NCI-H2081 treated with DMSO at 0.1 percent for 48 hours (cell line): ENCODE results near the gene OR56A4.
"Not testable (repeated sequence)": the region's sequence is repeated elsewhere in the genome, so short reads cannot be mapped to it uniquely, and the experiment has no call there.

ENCODE experiments used
- DNase-seq: peaks from one replicate; lab custom pipeline; 2025; lab: John Stamatoyannopoulos, UW

Gene OR56A4

DNA sequence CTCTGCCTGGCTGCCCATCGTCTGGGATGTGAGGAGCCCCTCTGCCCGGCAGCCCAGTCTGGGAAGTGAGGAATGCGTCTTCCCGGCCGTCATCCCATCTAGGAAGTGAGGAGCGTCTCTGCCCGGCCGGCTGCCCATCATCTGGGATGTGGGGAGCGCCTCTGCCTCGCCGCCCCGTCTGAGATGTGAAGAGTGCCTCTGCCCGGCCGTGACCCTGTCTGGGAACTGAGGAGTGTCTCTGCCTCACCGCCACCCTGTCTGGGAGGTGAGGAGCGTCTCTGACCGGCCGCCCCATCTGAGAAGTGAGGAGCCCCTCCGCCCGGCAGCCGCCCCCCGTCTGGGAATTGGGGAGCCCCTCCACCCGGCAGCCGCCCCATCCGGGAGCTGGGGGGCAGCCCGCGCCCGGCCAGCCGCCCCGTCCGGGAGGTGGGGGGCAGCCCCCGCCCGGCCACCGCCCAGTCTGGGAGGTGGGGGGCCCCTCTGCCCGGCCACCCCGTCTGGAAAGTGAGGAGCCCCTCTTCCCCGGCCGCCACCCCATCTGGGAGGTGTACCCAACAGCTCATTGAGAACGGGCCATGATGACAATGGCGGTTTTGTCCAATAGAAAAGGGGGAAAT is 45.9 kb downstream of the OR56A4 start:
- DNase-seq = not testable (repeated sequence)

DNA sequence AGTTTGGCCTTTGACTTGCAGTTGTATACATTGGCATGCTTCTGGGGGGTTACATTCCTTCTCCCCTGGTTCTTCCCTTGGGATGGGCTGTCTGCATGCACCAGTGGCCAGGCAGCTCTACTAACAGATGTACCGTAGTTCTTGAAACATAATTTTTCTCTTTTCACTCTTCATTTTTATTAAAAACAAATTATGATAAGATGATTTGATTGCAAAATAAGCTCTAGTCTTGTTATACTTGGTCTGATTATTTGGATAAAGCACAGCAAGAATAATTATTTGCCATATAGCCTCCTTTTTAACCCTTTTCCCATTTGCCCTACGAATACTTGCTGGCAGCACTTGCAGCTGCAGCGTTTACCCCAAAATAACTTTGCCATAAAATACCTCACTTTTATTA is 51.2 kb downstream of the OR56A4 start:
- DNase-seq = no peak
